ENCODE measurements around the gene PPM1E.
"Not testable (repeated sequence)": the region's sequence is repeated elsewhere in the genome, so short reads cannot be mapped to it uniquely, and the experiment has no call there.

The PPM1E gene

GRCh38 chr17:58956997-58957724 is 201.5 kb downstream of the PPM1E start:
- peak; percentile 66 for DNase-seq

- not testable (repeated sequence) for DNase-seq
These were observed 202.0 kb downstream of the PPM1E start for GRCh38 chr17:58957725-58958073.

DNA sequence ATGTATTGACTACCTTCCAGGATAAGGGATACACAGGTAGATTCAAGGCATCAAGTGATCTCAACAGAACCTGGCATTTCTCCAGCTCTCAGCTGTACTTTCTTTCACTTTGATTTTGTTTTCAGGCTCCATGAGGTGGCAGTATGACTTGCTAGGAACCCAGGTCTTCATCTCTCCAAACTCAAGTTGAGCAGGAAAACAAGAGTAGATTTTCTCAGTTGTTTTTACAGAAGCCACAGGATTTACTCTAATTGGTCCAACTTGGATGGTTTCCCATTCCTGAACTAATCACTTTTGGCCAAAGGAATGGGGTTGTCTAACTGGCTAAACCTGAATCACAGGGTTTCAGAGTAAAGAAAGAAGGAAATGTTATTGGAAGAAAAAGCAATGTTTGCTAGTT is 204.4 kb downstream of the PPM1E start:
- peak; percentile 63 for DNase-seq

DNA sequence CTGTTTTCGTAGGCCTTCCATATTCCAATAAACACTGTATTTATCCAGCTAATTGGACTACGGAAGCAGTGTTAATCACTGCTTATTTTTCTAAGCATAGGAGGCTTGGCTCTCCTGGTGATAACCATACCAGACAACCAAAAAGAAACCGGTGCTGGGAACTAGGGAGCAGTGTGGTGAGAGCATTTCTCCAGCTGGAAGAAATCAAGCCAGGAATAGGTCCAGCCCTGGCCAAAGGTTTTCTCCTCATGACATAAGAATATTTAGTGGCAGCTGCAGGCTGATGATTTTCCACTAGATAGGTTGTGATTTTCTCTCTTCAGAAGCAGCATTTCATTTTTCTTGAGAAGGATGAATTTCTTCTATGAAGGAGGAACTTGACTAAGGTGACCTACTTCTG is 209.6 kb downstream of the PPM1E start:
- no peak for DNase-seq

DNA sequence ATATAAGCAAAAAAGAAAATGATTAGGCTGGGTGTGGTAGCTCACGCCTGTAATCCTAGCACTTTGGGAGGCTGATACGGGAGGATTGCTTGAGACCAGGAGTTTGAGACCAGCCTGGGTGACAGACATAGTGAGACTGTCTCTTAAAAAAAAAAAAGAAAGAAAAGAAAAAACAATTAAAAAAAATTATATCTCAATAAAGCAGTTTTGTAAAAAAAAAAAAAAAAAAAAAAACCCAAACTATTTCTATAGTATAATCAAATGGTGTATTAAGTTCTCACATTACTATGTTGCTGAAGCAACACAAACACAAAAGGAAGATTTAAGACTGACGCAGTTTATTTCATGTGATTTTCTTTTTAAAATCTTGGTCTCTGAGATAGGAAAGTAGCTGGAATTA is 210.6 kb downstream of the PPM1E start:
- no peak for DNase-seq

DNA sequence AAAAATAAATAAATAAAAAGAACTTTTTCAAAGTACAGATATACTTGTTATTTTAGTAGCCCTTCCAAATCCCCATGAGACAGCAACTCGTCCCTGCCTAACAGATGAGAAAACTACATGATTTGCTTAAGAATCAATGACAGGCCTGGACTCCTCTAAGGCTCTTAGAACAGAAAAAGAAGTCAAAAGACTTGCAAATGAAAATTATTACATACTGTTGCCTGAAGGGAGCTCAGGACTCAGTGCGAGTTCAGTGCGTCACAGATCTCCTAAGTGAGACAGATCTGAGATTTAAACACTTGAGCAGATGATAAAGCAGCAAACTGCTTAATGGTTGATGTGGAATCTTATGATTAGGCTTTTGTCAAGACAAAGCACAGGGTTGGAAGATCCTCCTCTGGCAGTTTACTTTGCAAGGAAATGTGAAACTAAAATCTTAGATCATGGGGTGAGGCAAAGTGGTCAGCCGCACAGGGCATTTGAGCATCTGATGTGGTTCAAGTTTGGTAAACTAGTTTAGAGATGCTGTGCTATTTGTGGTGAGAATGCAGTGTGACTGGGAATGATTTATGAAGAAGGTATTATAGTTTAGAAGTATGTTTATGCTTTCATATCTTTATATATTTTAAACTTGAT is 212.9 kb downstream of the PPM1E start:
- DNase-seq, result no peak

DNA sequence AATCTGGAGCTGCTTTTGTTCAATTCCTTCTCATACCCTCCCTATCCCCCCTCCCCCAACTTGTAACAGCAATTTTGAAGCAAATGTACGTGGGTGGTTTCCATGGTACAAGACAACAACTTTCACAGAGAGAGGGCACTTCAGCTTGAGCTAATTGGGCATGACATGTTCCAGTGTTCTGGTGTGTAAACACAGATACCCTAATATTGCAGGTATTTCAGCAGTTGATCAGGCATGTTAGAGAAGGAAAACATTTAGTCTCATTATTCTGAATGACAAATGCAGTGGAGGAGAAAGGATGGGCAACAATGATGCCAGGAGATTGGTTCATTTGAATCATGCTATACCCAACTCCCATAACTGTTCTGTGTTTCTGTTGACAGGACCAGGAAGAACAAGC is 213.5 kb downstream of the PPM1E start:
- no peak for DNase-seq

GRCh38 chr17:58969612-58970011 is 214.0 kb downstream of the PPM1E start:
- no peak for DNase-seq

DNA sequence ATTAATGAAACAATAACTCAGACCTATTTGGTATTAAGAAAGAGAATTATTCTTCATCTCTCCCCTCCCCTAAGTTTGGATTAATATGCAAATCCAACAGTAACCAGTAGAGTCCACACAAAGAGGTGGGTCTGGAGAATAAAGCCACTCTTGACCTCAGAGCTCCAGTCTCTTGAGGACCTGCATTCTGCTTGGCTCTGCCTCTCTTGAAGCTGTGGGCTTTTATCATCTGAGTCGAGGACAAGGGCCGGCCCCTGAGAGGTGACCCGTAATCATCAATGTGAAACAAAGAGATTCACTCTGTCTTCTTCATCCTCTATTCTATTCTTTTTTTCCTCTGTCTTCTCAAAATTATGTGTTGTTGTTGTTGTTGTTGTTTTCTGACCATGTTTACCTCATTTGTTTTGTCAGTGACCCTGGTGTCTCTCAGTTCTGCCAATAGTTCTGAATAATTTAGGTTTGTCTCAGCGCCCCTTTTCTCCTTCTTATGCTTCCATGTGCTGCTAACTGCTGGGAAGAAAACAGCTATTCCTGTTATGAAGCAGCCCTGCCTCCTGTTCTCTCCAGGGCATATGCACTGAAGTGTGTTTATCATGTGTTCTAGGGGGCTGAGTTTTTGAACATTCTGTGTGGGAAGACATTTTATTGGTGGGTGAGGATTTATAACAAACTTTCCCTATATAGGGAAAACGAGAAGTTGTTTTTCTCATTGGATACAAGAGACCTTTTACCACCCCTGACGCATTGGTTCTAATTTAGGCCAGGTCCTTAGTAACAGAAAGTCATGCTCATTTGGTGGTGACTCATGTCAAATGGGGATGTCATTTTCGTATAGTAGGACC is 215.2 kb downstream of the PPM1E start:
- peak; percentile 10 for DNase-seq

DNA sequence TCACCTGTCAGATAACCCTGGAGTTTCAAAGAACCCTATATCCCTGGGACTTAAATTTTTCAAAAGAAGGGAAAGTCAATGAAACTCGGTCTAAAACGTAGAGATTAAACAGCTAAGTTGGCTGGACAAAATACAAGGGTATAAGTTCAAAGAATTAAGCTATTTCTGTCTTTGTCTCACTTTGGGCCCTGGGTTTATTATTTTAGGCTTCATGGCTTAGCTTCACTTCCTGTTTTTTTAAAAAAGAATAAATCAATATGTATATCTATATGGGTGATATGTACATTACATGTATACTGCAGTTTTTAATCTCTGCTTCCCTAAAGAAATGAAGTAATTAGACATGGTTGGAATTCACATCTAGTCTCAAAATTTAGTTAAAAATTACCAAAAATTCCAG is 218.7 kb downstream of the PPM1E start:
- no peak for DNase-seq

DNA sequence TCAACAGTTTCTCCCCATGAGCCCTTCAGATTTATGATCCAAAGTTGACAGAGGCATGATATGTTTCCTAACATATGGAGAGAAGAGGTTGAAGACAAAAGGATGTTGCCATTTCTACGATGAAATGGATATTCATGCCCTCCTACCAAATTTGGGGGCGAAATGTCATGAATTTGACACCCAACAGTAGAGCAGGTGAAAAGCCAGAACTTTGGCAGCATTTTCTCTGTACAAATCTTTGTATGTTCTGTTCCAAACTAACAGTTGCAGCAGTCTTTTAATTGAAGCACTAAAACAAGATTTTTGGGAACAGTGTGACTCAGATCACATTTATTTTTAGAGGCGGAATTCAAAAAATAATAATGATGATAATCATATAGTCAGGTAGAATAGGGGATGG is 220.9 kb downstream of the PPM1E start:
- DNase-seq, result no peak

DNA sequence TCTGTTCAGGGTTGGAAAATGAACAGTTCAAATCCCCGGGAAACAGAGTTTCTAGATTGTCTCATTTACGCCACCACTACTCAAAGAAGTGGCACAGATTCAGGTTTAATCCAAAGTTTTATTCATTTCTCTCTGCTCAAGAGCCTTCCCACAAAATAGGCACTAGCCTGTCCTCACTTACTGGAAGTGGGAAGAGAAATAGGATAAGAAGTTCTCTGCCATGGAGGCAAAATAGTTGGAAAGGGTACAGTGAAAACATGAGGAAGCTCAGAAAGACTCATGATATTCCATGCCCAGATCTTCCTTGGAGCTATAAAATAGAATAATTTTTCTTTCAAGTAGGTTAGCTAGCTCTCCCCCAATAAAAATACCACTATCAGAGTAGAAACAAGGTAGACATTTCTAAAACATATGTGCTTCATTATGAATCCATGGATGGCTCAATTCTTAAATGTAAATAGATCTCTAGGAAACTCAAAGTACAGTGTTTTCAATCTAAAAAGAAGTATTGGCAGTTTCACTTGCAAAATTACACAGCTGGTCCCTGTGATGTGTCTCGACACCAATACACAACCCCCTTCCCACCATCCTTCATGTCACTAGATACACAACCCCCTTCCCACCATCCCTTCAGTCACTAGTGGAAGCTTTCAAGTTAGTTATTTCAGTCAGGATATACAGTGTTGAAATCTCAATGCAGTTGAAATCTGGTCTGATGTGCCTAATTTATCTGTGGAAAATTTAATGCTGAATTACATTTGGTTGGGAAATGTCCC is 225.2 kb downstream of the PPM1E start:
- no peak for DNase-seq

DNA sequence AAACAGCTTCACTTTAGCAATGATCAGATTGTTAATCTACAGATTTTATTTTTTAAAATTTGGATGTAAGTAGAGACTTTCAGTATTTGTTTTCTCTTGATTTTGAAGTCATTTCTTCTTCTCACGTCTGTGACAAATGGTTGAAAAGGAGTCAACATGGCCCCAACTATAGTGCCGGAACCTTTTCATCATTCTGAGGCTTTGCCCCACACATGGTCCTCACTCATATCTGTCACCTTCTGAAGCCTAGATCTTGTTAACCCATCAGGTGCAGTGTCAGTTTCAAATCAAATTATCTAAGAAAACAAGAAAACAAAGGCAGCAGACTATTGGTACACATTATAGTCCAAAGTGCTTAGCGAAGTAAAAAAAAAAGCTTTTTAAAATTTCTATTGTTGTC is 227.0 kb downstream of the PPM1E start:
- DNase-seq, result no peak

GRCh38 chr17:58985367-58985766 is 229.7 kb downstream of the PPM1E start:
- DNase-seq, result no peak

GRCh38 chr17:58985971-58986370 is 230.3 kb downstream of the PPM1E start:
- DNase-seq, result peak; percentile 21

GRCh38 chr17:58989629-58990028 is 234.0 kb downstream of the PPM1E start:
- DNase-seq, result no peak

GRCh38 chr17:58991718-58992331 is 236.2 kb downstream of the PPM1E start:
- DNase-seq, result peak; percentile 87

GRCh38 chr17:58993311-58993710 is 237.7 kb downstream of the PPM1E start:
- DNase-seq, result no peak

DNA sequence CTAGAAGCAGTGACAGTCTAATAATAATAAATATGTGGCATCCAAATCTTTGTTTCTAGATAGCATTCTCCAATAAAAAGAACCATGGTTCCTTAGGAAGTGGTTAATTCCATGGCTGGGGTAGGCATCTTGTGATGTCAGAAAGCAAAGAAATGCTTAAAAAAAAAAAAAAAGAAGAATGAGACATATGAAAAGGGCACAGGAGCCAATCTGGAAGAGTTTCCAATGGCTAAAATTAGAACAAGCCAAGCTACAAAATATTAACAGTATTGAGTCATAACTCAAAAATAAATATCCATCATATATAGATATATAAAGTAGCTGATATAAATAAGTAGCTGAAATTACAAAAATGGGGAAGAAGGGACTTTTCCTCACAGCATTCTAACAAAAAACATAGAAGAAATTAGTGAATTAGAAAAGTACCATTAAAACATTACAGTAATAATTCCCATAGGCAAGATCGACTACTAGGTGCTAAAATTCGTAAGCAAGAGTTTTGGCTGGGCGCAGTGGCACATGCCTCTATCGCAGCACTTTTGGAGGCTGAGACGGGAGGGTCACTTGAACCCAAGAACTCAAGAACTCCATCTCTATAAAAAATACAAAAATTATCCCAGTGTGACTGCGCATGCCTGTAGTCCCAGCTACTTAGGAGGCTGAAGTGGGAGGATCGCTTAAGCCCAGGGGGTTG is 239.7 kb downstream of the PPM1E start:
- peak; percentile 82 for DNase-seq

DNA sequence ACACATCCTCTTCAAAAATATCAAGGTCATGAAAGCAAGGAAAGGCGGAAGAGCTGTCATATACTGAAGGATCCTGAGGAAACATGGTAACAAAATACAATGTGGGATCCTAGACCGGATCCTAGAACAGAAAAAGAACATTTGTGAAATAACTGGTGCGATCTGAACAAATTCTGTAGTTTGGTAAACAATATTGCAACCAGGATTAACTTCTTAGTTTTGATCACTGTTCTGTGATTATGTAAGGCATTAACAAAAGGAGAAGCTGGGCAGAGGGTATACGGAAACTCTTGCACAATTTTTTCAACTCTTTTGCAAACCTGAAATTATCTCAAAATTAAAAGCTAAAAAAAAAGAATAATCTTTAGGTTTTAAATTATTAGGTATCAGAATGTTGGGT is 241.3 kb downstream of the PPM1E start:
- no peak for DNase-seq

GRCh38 chr17:58997756-58998553 is 242.3 kb downstream of the PPM1E start:
- DNase-seq, result peak; percentile 36

Data from fibroblast of skin of scalp (primary cell).